ENCODE measurements around the gene NSA2. TPM values are rescaled to one million over a fixed set of nuclear protein-coding genes. Genes with fewer than 3 reads are reported as not detected.
"Not testable (repeated sequence)": the region's sequence is repeated elsewhere in the genome, so short reads cannot be mapped to it uniquely, and the experiment has no call there.

Gene NSA2
- polyA plus RNA-seq (ENCODE audit: insufficient read length): 233 TPM
- long read RNA-seq, donor 1, full-length matches to known transcripts: 49 of 144 reads
- long read RNA-seq, donor 1, partial matches to known transcripts: 95 of 144 reads
- long read RNA-seq, donor 1, other reads (novel, unspliced or antisense): 0 of 144 reads
- long read RNA-seq, donor 2, full-length matches to known transcripts: 48 of 99 reads
- long read RNA-seq, donor 2, partial matches to known transcripts: 51 of 99 reads
- long read RNA-seq, donor 2, other reads (novel, unspliced or antisense): 0 of 99 reads
- long read RNA-seq, donor 3, full-length matches to known transcripts: 36 of 54 reads
- long read RNA-seq, donor 3, partial matches to known transcripts: 18 of 54 reads
- long read RNA-seq, donor 3, other reads (novel, unspliced or antisense): 0 of 54 reads
- long read RNA-seq, donor 4, full-length matches to known transcripts: 9 of 22 reads
- long read RNA-seq, donor 4, partial matches to known transcripts: 13 of 22 reads
- long read RNA-seq, donor 4, other reads (novel, unspliced or antisense): 0 of 22 reads
- long read RNA-seq, donor 5, full-length matches to known transcripts: 85 of 162 reads
- long read RNA-seq, donor 5, partial matches to known transcripts: 77 of 162 reads
- long read RNA-seq, donor 5, other reads (novel, unspliced or antisense): 0 of 162 reads
- long read RNA-seq, donor 6, full-length matches to known transcripts: 45 of 106 reads
- long read RNA-seq, donor 6, partial matches to known transcripts: 61 of 106 reads
- long read RNA-seq, donor 6, other reads (novel, unspliced or antisense): 0 of 106 reads
- long read RNA-seq, donor 7, full-length matches to known transcripts: 85 of 201 reads
- long read RNA-seq, donor 7, partial matches to known transcripts: 116 of 201 reads
- long read RNA-seq, donor 7, other reads (novel, unspliced or antisense): 0 of 201 reads
- long read RNA-seq, donor 8, full-length matches to known transcripts: 22 of 41 reads
- long read RNA-seq, donor 8, partial matches to known transcripts: 19 of 41 reads
- long read RNA-seq, donor 8, other reads (novel, unspliced or antisense): 0 of 41 reads

DNA sequence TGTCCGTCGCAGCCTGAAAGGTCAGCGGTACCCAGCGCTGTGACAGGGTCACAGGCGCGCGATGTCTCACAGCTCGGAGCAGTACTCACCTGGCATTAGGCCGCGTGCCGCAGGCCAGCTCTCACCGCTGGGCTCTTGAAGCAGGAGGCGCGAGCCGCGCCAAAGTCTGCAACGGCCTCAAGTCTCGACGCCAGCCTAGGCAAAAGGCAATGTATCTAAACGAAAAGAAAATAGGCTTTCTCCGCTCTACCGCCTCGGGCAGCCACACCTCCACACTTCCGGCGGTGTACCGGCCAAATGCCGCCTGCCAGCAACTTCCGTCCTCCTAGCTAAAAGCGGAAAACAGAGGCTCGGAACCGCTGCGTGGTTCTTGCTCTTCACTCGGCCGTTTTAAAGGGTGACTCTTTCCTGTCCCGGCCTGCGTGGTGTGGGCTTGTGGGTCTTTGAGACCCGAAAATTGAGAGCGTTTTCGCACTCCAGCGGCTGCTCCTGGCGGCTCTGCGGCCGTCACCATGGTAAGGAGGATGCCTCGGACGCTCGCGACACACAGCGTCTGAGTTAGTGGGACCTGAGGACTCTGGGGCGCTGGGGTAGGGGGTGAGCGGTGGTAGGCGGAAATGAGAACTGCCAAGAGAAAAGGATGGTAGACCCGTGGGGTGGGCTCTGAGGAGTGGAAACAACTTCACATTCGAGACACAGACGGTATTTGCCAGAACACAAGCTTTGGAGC, at the start of gene NSA2, which contains the start of gene GFM2:
NSA2 (plus strand) TSS at position 401 of the 730 bp plus-strand sequence; CDS start at position 513, 112 bp downstream.
GFM2 (minus strand) TSS at position 269 of the 730 bp plus-strand sequence. CDS start 3,375 bp downstream, outside the sequence.
- peak; percentile 95 for DNase-seq

DNA sequence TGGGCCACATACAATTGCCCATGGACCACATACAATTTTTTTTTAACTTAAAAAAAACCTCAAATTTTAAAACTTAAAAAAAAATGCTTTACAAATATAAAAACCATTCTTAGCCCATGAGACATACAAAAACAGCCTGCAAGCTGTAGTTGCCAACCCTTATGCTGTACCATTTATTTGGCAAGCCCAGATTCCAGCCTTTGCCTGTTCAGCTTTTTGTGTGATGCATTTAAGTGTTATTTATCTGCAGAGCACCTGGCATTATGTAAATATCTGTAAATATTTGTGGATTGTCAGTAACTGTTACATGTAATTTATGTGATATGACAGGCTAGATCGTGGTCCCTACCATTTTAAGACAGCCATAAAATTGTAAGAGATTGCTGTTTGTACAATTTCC, 49.5 kb upstream of the NSA2 start:
- no peak for DNase-seq

DNA sequence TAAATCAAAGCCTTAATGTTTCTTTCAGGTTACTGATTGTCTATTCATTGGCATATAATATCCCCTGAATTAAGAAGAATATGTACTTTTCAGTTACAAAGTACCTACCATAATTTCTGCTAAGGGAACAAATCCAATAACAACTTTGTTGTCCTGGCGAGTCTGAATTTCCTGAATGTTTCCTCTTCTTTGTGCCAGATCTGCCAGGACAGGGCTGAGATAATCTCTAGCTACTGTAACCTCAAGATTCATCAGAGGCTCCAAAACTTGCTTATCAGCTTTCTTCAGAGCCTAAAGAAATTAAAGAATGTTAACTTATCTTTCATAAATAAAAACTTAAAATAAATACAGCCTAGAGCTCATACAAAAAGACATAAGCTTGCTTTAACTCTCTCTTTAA, 44.8 kb upstream of the NSA2 start:
- no peak for DNase-seq

DNA sequence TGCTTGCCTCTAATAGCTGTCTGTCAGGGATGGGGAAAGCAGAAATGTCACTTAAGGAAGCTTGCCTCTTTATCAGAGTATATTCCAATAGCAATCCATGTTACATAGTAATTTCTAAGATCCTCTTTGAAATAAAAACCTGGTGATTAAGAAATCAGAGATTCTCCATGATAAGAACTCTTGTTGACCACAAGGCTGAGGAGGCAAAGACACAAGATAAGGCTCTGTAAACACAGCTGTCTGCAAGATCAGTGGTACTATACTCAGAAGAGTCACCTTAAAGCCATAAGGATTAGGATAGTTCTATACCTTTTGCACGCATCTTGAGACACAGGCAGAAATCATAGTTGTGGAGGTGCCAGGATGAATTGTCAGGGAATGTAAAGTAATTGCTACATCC, 41.7 kb upstream of the NSA2 start:
- no peak for DNase-seq

DNA sequence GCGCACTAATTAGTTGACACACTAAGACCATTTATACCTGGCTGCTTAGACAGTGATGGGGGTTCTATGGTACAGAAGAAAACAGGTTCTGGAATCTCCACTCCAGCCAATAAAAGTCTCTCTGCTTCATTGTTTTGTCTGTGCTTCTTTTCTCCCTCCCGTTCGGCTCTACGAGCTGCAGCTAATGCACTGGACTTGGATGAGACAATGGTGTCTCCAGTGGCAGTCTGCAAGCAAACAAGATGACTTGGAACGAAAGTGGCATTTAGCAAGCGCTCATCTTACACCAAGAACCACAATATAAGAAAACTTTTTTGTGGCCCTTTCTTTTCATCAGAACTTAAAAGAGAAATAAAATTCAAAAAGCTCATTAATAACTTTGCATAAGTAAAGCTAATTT, 30.3 kb upstream of the NSA2 start:
- no peak for DNase-seq

DNA sequence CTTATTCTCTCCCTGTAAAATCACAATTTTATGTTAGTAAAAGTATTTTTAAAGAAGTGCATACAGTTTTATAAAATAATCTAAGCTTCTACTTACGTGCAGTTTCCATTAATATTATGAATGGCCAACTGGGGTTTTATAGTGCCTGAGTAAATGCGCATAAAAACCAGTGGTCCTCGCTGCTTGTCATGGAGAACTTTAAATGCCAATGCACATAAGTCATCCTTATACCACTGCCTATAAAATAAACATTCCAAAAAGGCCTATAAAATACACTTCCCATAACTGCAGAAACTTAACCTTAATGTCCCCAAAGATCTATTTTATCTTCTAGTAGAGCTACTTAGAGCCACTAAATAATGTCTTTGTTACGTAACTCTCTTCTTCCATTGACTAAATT, 28.6 kb upstream of the NSA2 start:
- no peak for DNase-seq

DNA sequence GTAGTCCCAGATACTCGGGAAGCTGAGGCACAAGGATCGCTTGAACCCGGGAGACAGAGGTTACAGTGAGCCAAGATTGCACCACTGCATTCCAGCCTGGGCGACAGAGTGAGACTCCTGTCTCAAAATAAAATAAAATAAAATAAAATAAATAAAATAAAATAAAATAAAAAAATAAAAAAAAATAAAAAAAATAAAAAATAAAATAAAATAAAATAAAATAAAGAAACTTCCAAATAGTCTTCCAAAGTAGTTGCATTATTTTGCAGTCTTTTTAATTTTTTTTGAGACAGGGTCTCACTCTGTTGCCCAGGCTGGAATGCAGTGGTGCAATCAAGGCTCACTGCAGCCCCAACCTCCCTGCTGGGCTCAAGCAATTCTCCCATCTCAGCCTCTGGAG, 18.3 kb upstream of the NSA2 start:
- not testable (repeated sequence) for DNase-seq

DNA sequence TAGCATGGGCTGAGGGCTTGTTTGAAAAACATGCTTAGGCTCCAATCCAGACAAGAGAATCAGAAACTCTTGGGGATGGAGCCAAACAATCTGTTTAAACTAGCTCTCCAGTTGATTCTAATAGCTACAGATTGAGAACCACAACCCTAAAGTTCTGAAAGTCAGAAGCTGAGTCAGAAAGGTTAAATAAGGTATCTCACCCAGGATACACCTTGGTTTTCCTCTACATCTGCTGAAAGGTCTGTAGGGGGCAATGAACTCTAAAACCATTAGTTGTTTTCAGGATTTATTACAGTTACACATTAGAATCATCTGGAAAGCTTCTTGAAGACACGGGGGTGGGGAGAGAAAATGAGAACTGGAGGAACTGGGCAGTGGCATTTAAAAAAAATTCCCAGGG, 5.8 kb upstream of the NSA2 start:
- no peak for DNase-seq

DNA sequence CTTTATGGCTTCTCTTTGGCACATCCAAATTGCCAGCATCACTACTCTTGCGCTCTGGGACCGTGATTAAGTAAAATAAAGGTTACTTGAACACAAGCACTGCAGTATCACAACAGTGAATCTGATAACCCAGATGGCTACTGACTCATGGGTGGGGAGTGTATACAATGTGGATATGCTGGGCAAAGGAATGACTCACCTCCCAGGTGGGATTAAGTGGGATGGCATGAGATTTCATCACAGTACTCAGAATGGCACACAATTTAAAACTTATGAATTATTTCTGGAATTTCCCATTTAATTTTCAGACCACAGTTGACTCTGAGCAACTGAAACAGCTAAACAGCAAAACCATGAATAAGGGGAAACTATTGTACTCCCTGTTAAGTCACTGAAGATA, 4.5 kb upstream of the NSA2 start:
- DNase-seq: no peak

DNA sequence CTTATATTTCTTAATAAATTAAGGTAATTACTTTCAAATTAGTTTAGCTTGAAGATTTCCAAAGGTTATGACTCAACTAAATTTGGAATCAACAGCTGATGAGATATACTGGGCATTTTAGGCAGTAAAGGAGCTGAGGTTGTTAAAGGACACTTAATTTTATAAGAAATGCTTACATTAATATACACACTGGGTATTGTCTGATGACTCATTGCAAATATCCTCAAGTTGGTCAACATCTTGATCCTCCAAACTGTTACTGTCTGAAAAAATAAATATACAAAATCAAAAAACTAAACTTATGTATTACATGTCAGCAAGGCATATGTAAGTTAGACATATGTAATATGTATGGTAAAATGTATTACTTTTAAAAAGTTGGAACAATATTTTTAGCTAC, 3.5 kb upstream of the NSA2 start:
- no peak for DNase-seq

DNA sequence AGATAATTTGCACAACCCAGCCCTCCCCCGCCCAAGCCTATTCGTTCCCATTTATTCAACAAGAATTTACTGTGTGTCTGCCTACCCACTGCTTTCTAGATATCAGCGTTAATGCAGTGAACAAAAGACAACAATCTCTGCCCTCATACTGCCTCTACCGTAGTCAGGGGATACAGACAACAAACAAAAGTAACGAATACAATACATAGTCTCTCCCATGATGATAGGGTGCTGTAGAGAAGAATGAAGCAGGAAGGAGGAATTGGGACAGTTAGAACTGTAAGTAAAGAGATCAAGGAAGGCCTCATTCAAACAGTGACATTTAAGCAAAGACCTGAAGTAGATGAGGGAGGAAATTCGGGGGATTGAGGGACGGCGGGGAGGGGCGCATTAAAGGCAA, 1.8 kb upstream of the NSA2 start:
- DNase-seq: no peak

DNA sequence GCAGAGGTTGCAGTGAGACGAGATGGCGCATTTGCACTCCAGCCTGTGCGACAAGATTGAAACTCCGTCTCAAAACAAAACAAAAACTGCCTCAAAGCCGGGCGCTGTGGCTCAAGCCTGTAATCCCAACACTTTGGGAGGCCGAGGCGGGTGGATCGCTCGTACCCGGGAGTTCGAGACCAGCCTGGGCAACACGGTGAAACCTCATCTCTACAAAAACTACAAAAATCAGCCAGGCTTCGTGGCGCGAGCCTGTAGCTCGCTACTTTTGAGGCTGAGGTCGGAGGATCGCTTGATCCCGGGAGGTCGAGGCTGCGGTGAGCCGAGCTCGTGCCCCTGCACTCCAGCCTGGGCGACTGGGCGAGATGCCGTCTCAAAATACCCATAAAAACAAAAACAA, 1.1 kb upstream of the NSA2 start:
- DNase-seq: no peak

DNA sequence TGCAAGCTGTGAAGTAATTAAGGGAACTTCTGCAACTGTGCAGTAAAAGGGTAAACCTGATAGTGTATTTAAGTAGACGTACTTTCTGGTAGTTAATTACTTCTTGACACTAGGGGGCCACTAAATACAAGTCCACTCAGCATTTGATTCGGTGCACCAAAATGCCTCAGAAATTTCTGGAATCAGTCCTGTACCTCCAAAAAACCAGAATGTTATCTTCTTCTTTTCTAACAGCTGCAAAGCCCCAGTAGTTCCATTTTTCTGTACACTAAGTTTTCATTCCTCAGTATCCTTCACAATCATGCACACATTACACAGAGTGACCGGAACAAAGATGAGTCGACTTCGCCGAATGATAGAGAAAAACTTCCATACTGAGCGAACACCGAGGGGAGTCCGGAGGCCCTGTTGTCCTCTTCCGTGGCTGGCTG, 616 bp upstream of the NSA2 start:
- DNase-seq: peak; percentile 26

DNA sequence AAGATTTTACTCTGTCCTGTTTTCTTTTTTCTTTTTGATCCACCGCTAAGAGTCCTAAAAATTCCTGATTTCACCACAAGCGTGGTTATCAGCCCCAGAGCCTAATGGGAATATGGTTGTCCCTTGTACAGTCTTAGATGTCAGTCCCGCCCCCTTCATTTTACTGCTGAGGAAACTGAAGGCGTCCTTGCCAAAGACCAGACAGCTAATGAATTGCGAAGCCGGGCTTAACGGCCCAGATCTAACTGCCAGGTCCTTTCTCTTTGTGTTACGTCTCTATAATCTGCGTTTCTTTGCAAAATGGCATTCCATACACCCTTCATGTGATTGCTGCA, 497 bp downstream of the NSA2 start:
- peak; percentile 38 for DNase-seq

DNA sequence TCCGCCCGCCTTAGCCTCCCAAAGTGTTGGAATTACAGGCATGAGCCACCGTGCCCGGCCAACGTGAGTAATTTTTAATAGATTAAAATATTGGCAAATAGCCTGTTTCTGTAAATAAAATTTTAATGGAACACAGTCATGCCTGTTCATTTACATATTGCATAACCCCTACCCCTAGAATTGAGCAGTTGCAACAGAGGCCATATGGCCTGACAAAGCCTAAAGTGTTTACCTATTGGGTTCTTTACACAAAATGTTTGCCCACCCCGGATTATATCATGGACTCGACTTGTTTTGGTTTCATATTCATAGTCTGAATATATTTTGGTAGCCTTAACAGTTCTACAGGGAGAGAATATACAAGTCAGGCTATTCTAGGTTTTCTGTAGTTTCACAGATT, 5.3 kb downstream of the NSA2 start:
- DNase-seq: no peak

DNA sequence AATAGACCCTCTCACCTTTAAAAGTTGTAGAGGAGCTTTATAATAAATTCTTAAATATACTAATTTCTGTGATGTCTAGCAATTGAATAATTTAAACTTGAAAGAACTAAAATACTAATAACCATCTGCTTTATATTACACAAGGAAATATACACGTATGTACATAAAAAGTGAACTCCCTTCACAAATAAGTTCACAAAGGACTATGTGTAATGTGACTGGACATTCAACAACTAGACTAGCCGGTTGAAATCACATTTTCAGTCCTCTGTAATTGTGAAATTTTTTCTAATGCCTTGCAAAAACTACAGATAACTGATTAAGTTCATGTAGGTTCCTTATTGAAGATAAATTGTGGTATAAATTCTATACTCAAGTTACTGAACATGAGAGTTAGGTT, 11.6 kb downstream of the NSA2 start:
- DNase-seq: no peak

DNA sequence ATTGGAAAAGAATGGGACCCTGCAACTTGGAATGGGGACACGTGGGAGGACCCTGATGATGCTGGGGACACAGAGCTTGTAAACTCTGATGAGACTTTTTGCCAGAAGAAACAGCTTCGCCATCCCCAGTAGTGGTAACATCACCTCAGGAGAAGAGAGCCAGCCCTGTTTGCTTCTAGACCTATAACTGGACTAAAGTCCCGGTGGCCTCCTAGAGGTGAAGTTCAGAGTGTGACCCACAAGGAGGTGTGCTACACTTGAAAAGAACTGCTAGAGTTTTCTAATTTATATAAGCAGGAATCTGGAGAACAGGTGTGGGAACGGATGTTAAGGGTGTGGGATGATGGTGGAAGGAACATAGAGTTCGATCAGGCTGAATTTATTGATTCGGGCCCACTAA, 19.8 kb downstream of the NSA2 start:
- no peak for DNase-seq

DNA sequence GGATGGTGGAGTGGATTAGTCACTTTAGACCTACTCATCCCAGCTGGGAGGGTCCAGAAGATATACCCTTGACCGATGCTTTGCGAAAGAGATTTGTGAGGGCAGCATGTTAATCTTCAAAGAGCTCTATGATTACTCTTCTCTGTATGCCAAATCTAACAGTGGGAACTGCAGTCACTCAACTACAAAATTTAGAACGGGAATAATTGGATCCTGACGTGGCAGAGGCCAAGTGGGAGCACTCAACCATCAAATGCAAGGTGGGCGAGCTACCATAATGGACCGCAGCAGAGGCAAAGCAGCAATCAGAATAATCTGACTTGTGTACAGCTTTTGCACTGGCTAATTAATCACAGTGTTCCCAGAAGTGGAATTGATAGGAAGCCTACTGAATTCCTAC, 20.4 kb downstream of the NSA2 start:
- DNase-seq: no peak

DNA sequence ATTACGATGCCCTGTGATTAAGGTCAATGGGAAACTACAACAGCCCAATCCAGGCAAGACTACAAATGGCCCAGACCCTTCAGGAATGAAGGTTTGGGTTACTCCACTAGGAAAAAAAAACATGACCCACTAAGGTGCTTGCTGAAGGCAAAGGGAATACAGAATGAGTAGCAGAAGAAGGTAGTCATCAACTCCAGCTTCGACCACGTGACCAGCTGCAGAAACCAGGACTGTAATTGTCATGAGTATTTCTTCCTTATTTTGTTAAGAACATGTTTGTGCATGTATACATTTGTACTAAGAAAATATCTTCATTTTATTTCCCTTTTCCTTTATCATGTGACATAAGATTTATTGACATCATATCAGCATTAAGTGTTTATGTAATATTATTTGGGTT, 24.6 kb downstream of the NSA2 start:
- DNase-seq: not testable (repeated sequence)

DNA sequence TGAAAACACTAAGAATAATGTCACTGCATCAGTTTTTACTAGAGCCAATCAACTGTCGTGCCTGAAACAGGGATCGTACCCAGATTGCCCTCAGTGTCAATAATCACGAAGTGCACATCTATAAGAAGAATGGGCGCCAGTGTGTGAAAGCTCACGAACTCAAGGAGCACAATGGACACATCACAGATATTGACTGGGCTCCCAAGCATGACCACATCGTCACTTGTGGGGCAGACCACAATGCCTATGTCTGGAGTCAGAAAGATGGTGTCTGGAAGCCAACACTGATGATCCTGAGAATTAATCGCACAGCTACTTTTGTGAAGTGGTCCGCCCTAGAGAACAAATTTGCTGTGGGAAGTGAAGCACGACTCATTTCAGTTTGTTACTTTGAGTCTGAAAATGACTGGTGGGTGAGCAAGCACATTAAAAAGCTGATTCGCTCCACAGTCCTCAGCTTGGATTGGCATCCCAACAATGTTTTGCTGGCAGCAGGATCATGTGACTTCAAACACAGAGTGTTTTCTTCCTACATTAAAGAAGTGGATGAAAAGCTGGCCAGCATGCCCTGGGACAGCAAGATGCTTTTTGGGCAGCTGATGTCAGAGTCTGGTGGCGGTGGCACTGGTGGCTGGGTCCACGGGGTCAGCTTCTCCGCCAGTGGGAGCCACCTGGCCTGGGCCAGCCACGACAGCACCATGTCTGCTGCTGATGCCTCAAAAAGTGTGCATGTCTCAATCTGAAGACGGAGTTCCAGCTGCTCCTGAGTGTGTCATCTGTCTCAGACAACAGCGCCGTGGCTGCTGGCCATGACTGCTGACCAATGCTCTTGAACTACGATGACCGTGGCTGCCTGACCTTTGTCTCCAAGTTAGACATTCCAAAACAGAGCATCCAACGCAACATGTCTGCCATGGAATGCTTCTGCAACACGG, 32.2 kb downstream of the NSA2 start:
- no peak for DNase-seq

DNA sequence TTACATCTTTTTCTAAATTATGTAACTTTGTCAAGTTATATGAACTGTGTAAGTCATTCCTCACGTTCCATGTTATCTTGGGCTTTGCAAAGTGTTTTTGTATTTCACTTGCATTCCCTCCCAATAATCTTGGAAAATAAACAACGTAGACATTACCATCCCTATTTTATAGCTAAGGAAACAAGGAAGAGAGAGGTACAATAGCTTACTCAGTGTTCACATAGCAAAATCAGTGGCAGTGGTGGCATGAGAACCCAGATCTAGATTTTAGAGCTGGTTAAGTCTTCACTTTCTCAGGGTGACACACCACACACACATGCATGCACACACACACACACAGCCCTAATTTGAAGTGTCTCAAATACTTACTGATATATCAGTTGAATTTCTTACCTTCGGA, 34.1 kb downstream of the NSA2 start:
- no peak for DNase-seq

Data from left kidney (tissue), 8 donors.